Measurements from ENCODE around the gene ALDOB.

Gene ALDOB

GRCh38 chr9:101477214-101477613 is 41.6 kb upstream of the ALDOB start:
- no peaks in the 10 kb centered on the region for H3K79me2 ChIP-seq (ENCODE audit: control insufficient read depth, insufficient read depth, low read length, poor library complexity)
- no peak overlapping the region for H2AK5ac ChIP-seq (ENCODE audit: low read length)
- no peak overlapping the region for H4K91ac ChIP-seq (ENCODE audit: low read depth, low read length)
- H4K8ac ChIP-seq (ENCODE audit: low read depth, low read length), result no peak overlapping the region
- H3K18ac ChIP-seq (ENCODE audit: low read length), result no peak overlapping the region
- H4K12ac ChIP-seq (ENCODE audit: low read depth, low read length), result no peak overlapping the region
- WGBS (ENCODE audit: extremely low coverage, insufficient coverage, insufficient read length), result no CpG with 5 or more reads among the region's 4 CpGs
- no peak overlapping the region for H2BK5ac ChIP-seq (ENCODE audit: low read depth, low read length, poor library complexity)
- DNase-seq, result no peak
- H2AFZ ChIP-seq (ENCODE audit: insufficient read depth, low read length, poor library complexity), result no peak overlapping the region
- no peak overlapping the region for H3K4me2 ChIP-seq (ENCODE audit: low read length)
- H2BK12ac ChIP-seq (ENCODE audit: low read length), result no peak overlapping the region
- no peak overlapping the region for H3K27ac ChIP-seq (ENCODE audit: low read depth, low read length)
- H3K4ac ChIP-seq (ENCODE audit: low read depth, low read length), result no peak overlapping the region
- H3K36me3 ChIP-seq (ENCODE audit: control insufficient read depth in 1 of 2, insufficient read depth in 2 of 2, low read length in 2 of 2), result no peaks in the 10 kb centered on the region
- H3K14ac ChIP-seq (ENCODE audit: low read length), result no peak overlapping the region
- no peak overlapping the region for H3K9ac ChIP-seq (ENCODE audit: low read length)
- H3K9me3 ChIP-seq (ENCODE audit: insufficient read depth, low read depth, low read length), result peaks cover 2% of the 10 kb centered on the region
- H2BK120ac ChIP-seq (ENCODE audit: insufficient read depth, low read length, poor library complexity), result no peak overlapping the region
- no peak overlapping the region for H3K23ac ChIP-seq (ENCODE audit: low read length)
- no peak overlapping the region for H3K4me3 ChIP-seq (ENCODE audit: low read depth, low read length)
- no peaks in the 10 kb centered on the region for H3K79me1 ChIP-seq (ENCODE audit: low read length)
- no peaks in the 10 kb centered on the region for H3K4me1 ChIP-seq (ENCODE audit: control insufficient read depth in 1 of 2, insufficient read depth in 2 of 2, low read length in 2 of 2)
- no peaks in the 10 kb centered on the region for H3K27me3 ChIP-seq (ENCODE audit: insufficient read depth, low read length)

- WGBS (ENCODE audit: extremely low coverage, insufficient coverage, insufficient read length), result no CpG with 5 or more reads among the region's 13 CpGs
- H2BK12ac ChIP-seq (ENCODE audit: low read length), result no peak overlapping the region
- no peaks in the 10 kb centered on the region for H3K36me3 ChIP-seq (ENCODE audit: control insufficient read depth in 1 of 2, insufficient read depth in 2 of 2, low read length in 2 of 2)
- no peak overlapping the region for H3K23ac ChIP-seq (ENCODE audit: low read length)
- H3K4ac ChIP-seq (ENCODE audit: low read depth, low read length), result no peak overlapping the region
- DNase-seq, result no peak
- H3K4me1 ChIP-seq (ENCODE audit: control insufficient read depth in 1 of 2, insufficient read depth in 2 of 2, low read length in 2 of 2), result no peaks in the 10 kb centered on the region
- H3K18ac ChIP-seq (ENCODE audit: low read length), result no peak overlapping the region
- H3K4me2 ChIP-seq (ENCODE audit: low read length), result no peak overlapping the region
- no peak overlapping the region for H2AK5ac ChIP-seq (ENCODE audit: low read length)
- H3K27me3 ChIP-seq (ENCODE audit: insufficient read depth, low read length), result no peaks in the 10 kb centered on the region
- no peak overlapping the region for H3K4me3 ChIP-seq (ENCODE audit: low read depth, low read length)
- H3K14ac ChIP-seq (ENCODE audit: low read length), result no peak overlapping the region
- no peak overlapping the region for H3K27ac ChIP-seq (ENCODE audit: low read depth, low read length)
- no peak overlapping the region for H4K91ac ChIP-seq (ENCODE audit: low read depth, low read length)
- H4K12ac ChIP-seq (ENCODE audit: low read depth, low read length), result no peak overlapping the region
- peaks cover 2% of the 10 kb centered on the region for H3K9me3 ChIP-seq (ENCODE audit: insufficient read depth, low read depth, low read length)
- H3K79me1 ChIP-seq (ENCODE audit: low read length), result no peaks in the 10 kb centered on the region
- no peaks in the 10 kb centered on the region for H3K79me2 ChIP-seq (ENCODE audit: control insufficient read depth, insufficient read depth, low read length, poor library complexity)
- H2BK5ac ChIP-seq (ENCODE audit: low read depth, low read length, poor library complexity), result no peak overlapping the region
- no peak overlapping the region for H2BK120ac ChIP-seq (ENCODE audit: insufficient read depth, low read length, poor library complexity)
- no peak overlapping the region for H2AFZ ChIP-seq (ENCODE audit: insufficient read depth, low read length, poor library complexity)
- no peak overlapping the region for H3K9ac ChIP-seq (ENCODE audit: low read length)
- H4K8ac ChIP-seq (ENCODE audit: low read depth, low read length), result no peak overlapping the region
Observed at GRCh38 chr9:101476576-101477208, 41.1 kb upstream of the ALDOB start.

GRCh38 chr9:101472891-101473290 is 37.3 kb upstream of the ALDOB start:
- no peak overlapping the region for H3K9ac ChIP-seq (ENCODE audit: low read length)
- peaks cover 2% of the 10 kb centered on the region for H3K9me3 ChIP-seq (ENCODE audit: insufficient read depth, low read depth, low read length)
- H4K8ac ChIP-seq (ENCODE audit: low read depth, low read length), result no peak overlapping the region
- H3K36me3 ChIP-seq (ENCODE audit: control insufficient read depth in 1 of 2, insufficient read depth in 2 of 2, low read length in 2 of 2), result no peaks in the 10 kb centered on the region
- no peak overlapping the region for H3K23ac ChIP-seq (ENCODE audit: low read length)
- H3K27ac ChIP-seq (ENCODE audit: low read depth, low read length), result no peak overlapping the region
- no peak overlapping the region for H2BK12ac ChIP-seq (ENCODE audit: low read length)
- DNase-seq, result no peak
- no peak overlapping the region for H3K4ac ChIP-seq (ENCODE audit: low read depth, low read length)
- H3K18ac ChIP-seq (ENCODE audit: low read length), result no peak overlapping the region
- no peak overlapping the region for H2BK5ac ChIP-seq (ENCODE audit: low read depth, low read length, poor library complexity)
- no peaks in the 10 kb centered on the region for H3K79me2 ChIP-seq (ENCODE audit: control insufficient read depth, insufficient read depth, low read length, poor library complexity)
- H4K91ac ChIP-seq (ENCODE audit: low read depth, low read length), result no peak overlapping the region
- H2BK120ac ChIP-seq (ENCODE audit: insufficient read depth, low read length, poor library complexity), result no peak overlapping the region
- H3K4me2 ChIP-seq (ENCODE audit: low read length), result no peak overlapping the region
- no CpG with 5 or more reads among the region's 1 CpG for WGBS (ENCODE audit: extremely low coverage, insufficient coverage, insufficient read length)
- H3K14ac ChIP-seq (ENCODE audit: low read length), result no peak overlapping the region
- no peaks in the 10 kb centered on the region for H3K79me1 ChIP-seq (ENCODE audit: low read length)
- H2AFZ ChIP-seq (ENCODE audit: insufficient read depth, low read length, poor library complexity), result no peak overlapping the region
- no peak overlapping the region for H4K12ac ChIP-seq (ENCODE audit: low read depth, low read length)
- no peaks in the 10 kb centered on the region for H3K27me3 ChIP-seq (ENCODE audit: insufficient read depth, low read length)
- no peak overlapping the region for H2AK5ac ChIP-seq (ENCODE audit: low read length)
- H3K4me1 ChIP-seq (ENCODE audit: control insufficient read depth in 1 of 2, insufficient read depth in 2 of 2, low read length in 2 of 2), result no peaks in the 10 kb centered on the region
- no peak overlapping the region for H3K4me3 ChIP-seq (ENCODE audit: low read depth, low read length)

GRCh38 chr9:101470929-101471328 is 35.4 kb upstream of the ALDOB start:
- H3K27me3 ChIP-seq (ENCODE audit: insufficient read depth, low read length), result no peaks in the 10 kb centered on the region
- no peak overlapping the region for H3K4me2 ChIP-seq (ENCODE audit: low read length)
- no peak overlapping the region for H3K18ac ChIP-seq (ENCODE audit: low read length)
- H3K9ac ChIP-seq (ENCODE audit: low read length), result no peak overlapping the region
- no peaks in the 10 kb centered on the region for H3K9me3 ChIP-seq (ENCODE audit: insufficient read depth, low read depth, low read length)
- no peaks in the 10 kb centered on the region for H3K79me1 ChIP-seq (ENCODE audit: low read length)
- no peak overlapping the region for H2AFZ ChIP-seq (ENCODE audit: insufficient read depth, low read length, poor library complexity)
- H2BK5ac ChIP-seq (ENCODE audit: low read depth, low read length, poor library complexity), result no peak overlapping the region
- no peak overlapping the region for H4K8ac ChIP-seq (ENCODE audit: low read depth, low read length)
- no peak overlapping the region for H2AK5ac ChIP-seq (ENCODE audit: low read length)
- no peak overlapping the region for H2BK12ac ChIP-seq (ENCODE audit: low read length)
- H4K12ac ChIP-seq (ENCODE audit: low read depth, low read length), result no peak overlapping the region
- H4K91ac ChIP-seq (ENCODE audit: low read depth, low read length), result no peak overlapping the region
- DNase-seq, result no peak
- no peak overlapping the region for H3K14ac ChIP-seq (ENCODE audit: low read length)
- H3K4ac ChIP-seq (ENCODE audit: low read depth, low read length), result no peak overlapping the region
- no peak overlapping the region for H3K23ac ChIP-seq (ENCODE audit: low read length)
- no peaks in the 10 kb centered on the region for H3K79me2 ChIP-seq (ENCODE audit: control insufficient read depth, insufficient read depth, low read length, poor library complexity)
- H3K36me3 ChIP-seq (ENCODE audit: control insufficient read depth in 1 of 2, insufficient read depth in 2 of 2, low read length in 2 of 2), result no peaks in the 10 kb centered on the region
- no peak overlapping the region for H3K4me3 ChIP-seq (ENCODE audit: low read depth, low read length)
- WGBS (ENCODE audit: extremely low coverage, insufficient coverage, insufficient read length), result no CpG with 5 or more reads among the region's 3 CpGs
- no peak overlapping the region for H3K27ac ChIP-seq (ENCODE audit: low read depth, low read length)
- H2BK120ac ChIP-seq (ENCODE audit: insufficient read depth, low read length, poor library complexity), result no peak overlapping the region
- no peaks in the 10 kb centered on the region for H3K4me1 ChIP-seq (ENCODE audit: control insufficient read depth in 1 of 2, insufficient read depth in 2 of 2, low read length in 2 of 2)

Measured in trophoblast cell (in vitro differentiated cells and primary cell).